Breast epithelium (tissue), 3 donors: ENCODE data around the gene ASIC3.

Source experiments
- CTCF ChIP-seq, 3 donors: fragments of 450-650 bp; IDR thresholded peaks; one replicate each; pipeline ENCODE4 v1.5.1; 2016 to 2017; ENCODE audit warnings: antibody characterized with exemption in 3 of 3, mild to moderate bottlenecking in 3 of 3, moderate library complexity in 3 of 3
- POLR2A ChIP-seq: fragments of 450-650 bp; IDR thresholded peaks from one replicate; pipeline ENCODE4 v1.6.1; 2016; ENCODE audit warnings: antibody characterized with exemption, mild to moderate bottlenecking, moderate library complexity

GRCh38 chr7:151060416-151061212, 12.3 kb downstream of the ASIC3 start:
- TF ChIP-seq CTCF (IDR thresholded peaks at IDR 0.05) (no peak), POLR2A (no peak)
